HG03439 (cell line): ENCODE results near the gene PIGB.
"Not testable (repeated sequence)": the region's sequence is repeated elsewhere in the genome, so short reads cannot be mapped to it uniquely, and the experiment has no call there.

Experiments
- ATAC-seq: cut with Tn5 transposase; IDR thresholded peaks from one replicate; pipeline ENCODE4 v1.9.1; 2021; ENCODE audit warnings: mild to moderate bottlenecking, moderate library complexity; ENCODE audit not compliant: unreplicated experiment

PIGB gene

GRCh38 chr15:55318588-55319494 is at the start of gene PIGB, which contains the start of gene PIGBOS1:
Gene PIGB, plus strand, starts transcription at chr15:55319222. Its CDS starts 29 bp downstream, at chr15:55319251.
Gene PIGBOS1, minus strand, starts transcription at chr15:55319123. Its CDS starts 1,331 bp downstream, at chr15:55317792.
- ATAC-seq = peak; percentile 95

GRCh38 chr15:55270291-55270690 is 48.7 kb upstream of the PIGB start:
- ATAC-seq = no peak

DNA sequence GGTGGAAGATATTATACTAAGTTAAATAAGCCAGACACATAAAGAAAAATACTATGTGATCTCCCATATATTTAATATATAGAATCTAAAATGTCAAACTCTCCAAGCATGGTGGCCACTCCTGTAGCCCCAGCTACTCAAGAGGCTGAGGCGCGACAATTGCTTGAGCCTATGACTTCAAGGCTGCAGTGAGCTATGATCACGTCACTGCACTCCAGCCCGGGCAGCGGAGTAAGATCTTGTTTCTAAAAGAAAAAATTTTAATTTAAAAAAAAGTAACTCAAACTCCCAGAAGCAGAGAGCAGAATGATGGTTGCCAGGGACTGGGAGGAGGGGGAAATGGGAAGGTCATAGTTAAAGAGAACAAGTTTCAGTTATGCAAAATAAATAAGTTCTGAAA is 42.7 kb upstream of the PIGB start:
- ATAC-seq = no peak

DNA sequence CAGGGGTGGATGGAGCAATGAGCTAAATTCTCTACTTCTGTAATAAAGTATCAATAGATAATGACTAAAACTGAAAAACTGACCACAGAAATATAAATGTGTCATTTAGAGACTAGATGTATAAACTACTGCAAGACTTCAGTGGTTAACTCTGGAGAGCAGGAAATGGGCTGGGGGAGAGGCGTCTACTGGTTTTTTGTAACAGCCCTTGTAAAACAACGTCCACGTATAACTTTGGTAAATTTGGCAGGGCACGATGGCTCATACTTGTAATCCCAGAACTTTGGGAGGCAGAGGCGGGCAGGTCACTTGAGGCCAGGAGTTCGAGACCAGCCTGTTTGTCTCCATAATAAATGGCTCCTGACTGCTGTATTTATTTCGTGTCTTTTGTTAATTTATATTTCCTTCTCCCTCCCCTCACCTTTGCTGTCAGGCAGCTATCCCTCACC is 41.9 kb upstream of the PIGB start:
- peak; percentile 57 for ATAC-seq

GRCh38 chr15:55277715-55278114 is 41.3 kb upstream of the PIGB start:
- no peak for ATAC-seq

- no peak for ATAC-seq
Measured at GRCh38 chr15:55279100-55279745, 39.8 kb upstream of the PIGB start.

DNA sequence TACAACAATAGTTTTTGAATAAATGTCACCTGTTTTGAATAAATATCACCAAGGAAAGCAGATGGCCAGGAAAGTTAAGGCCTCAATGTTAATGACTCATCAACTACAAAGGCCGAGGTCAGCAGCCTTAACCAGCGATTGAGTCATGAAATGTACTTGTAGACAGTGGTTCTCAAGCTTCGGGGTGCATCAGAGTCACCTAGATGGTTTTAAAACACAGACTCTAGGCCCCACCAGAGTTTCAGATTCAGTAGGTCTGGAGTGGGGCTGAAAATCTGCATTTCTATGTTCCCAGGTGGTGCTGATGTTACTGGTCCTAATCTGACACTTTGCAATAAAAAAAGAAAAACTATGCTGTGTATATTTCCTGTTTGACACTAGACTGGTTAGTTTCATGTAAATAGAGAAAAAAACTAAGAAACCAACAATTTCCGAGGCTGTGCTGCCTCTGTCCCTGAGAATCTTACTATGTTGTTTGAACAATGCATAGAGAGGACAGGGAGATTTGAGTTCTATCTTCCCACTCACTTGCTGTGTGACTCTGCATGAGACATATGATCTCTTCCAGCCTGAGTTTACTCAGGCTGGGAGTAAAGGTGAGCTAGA is 39.2 kb upstream of the PIGB start:
- ATAC-seq = peak; percentile 78

GRCh38 chr15:55280589-55280988 is 38.4 kb upstream of the PIGB start:
- ATAC-seq = not testable (repeated sequence)

- no peak for ATAC-seq
Measured at GRCh38 chr15:55281517-55282228, 37.3 kb upstream of the PIGB start.

- no peak for ATAC-seq
Measured at GRCh38 chr15:55282284-55282833, 36.7 kb upstream of the PIGB start.

GRCh38 chr15:55283379-55284147 is 35.5 kb upstream of the PIGB start:
- no peak for ATAC-seq

GRCh38 chr15:55284426-55284825 is 34.6 kb upstream of the PIGB start:
- ATAC-seq = no peak

GRCh38 chr15:55286442-55287189 is 32.4 kb upstream of the PIGB start:
- ATAC-seq = not testable (repeated sequence)

GRCh38 chr15:55288006-55288717 is 30.9 kb upstream of the PIGB start:
- no peak for ATAC-seq

DNA sequence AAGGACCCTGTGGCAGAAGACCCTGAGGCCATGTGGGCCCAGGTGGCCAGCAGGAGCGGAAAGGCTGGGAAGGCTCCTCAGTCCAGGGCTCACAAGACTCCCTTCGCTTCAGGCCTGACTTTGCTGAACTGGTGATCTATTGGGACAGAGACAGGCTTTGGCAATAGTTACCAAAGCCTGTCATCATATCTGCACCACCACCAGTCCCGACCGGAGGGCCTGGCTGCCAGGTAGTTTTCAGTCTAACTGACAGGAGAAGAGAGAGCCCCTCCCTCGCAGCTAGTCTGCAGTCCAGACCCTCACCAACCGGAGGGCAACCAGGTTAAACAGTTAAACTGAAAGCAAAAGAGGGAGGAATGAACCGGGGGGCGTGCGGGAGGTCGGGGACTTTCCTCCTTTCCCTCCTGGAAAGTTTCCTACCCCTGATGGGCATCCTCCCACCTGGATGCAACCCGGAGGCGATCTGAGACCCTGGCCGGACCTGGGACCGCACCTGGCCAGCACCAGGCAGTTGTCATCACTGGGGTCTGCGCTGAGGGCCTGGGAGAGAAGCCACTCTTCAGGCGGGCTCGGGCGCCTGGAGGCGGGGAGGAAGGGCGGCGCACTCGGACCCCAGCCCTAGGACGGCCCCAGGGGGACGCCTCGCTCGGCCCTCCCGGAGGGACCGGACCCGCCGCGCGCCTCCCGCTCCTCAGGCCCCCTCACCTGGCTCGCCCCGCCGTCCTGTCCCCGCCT is 29.8 kb upstream of the PIGB start:
- peak; percentile 39 for ATAC-seq

- ATAC-seq = peak; percentile 64
Measured at GRCh38 chr15:55289746-55290527, 29.1 kb upstream of the PIGB start, which contains the start of gene RAB27A. Gene RAB27A, minus strand, starts transcription at chr15:55289813. Its CDS starts 54,879 bp downstream, at chr15:55234934.

DNA sequence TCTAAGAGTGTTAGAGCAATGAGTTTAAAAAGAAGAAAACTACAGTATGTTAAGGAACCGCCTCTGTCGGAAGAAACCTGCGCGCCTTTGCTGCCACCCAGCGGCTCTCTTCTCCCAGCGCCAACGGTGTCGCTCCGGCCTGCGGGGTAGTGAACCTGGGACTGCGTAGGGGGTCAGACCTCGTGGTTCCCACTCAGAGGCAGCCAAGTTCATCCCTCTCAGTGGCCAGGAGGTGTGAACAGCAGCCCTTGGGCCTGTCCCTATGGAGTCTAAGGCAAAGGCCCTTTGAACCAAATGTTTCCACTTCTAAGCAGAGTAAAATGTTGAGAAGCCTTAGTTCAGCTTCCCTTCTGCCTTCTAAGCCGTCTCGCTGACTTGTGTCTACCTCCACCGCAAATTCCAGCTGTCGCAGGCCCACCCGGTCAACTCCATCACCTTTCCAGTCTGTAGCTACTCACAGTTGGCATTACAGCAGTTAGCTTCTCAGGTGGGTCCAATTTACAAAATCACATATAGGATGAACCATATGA is 28.4 kb upstream of the PIGB start:
- ATAC-seq = peak; percentile 61
